MG63 (cell line): Measurements from ENCODE around the gene PIBF1. TPM values are rescaled to one million over a fixed set of nuclear protein-coding genes. Genes with fewer than 3 reads are reported as not detected.
A peak's percentile ranks its signal among the peaks of the same experiment; 100 is the strongest.
"Not testable (repeated sequence)": the region's sequence is repeated elsewhere in the genome, so short reads cannot be mapped to it uniquely, and the experiment has no call there.

Source experiments
- DNase-seq: peaks from one replicate; pipeline ENCODE4 v3.0.0-alpha.2; 2020
- H3K27me3 ChIP-seq: fragments of 250-450 bp; sonication (Bioruptor Pico); 2 replicates; pipeline ENCODE4 v1.5.1; 2020; ENCODE audit warnings: mild to moderate bottlenecking, moderate library complexity
- H3K36me3 ChIP-seq: fragments of 250-450 bp; sonication (Bioruptor Pico); 2 replicates; pipeline ENCODE4 v1.5.1; 2020; ENCODE audit warnings: mild to moderate bottlenecking, moderate library complexity
- H3K4me3 ChIP-seq: fragments of 250-450 bp; sonication (Bioruptor Pico); 2 replicates; pipeline ENCODE4 v1.5.1; 2020; ENCODE audit warnings: mild to moderate bottlenecking, moderate library complexity
- H3K9me3 ChIP-seq: fragments of 250-450 bp; sonication (Bioruptor Pico); 2 replicates; pipeline ENCODE4 v1.5.1; 2020; ENCODE audit warnings: mild to moderate bottlenecking, moderate library complexity
- total RNA-seq: library from RNA; depleted of rRNA; stranded (reverse); fragments of >200 nt; shearing (Covaris generic); gene quantifications from 2 replicates; pipeline ENCODE4 v1.2.3, GENCODE V29; 2014; ENCODE audit warnings: low replicate concordance

Gene PIBF1
- total RNA-seq, 1 experiment from 2014 or later, result 8.5 TPM

- H3K4me3 ChIP-seq, result no peak overlapping the region
- DNase-seq, result no peak
Observed at GRCh38 chr13:73018336-73018735, 236.4 kb downstream of the PIBF1 start.

GRCh38 chr13:73025217-73026012 lies 243.5 kb downstream of the PIBF1 start:
- H3K27me3 ChIP-seq, result no peaks in the 10 kb centered on the region
- DNase-seq, result no peak
- no peaks in the 10 kb centered on the region for H3K36me3 ChIP-seq
- H3K9me3 ChIP-seq, result no peaks in the 10 kb centered on the region
- H3K4me3 ChIP-seq, result no peak overlapping the region

More at GRCh38 chr13:73018336-73018735, 236.4 kb downstream of the PIBF1 start:
- Histone ChIP-seq H3K27me3 (no peaks in the 10 kb centered on the region), H3K9me3 (no peaks in the 10 kb centered on the region), H3K36me3 (peaks cover 3% of the 10 kb centered on the region; the same call in 1 of the 2 replicates)

GRCh38 chr13:73034901-73035300 lies 253.0 kb downstream of the PIBF1 start:
- Histone ChIP-seq H3K36me3 (no peaks in the 10 kb centered on the region), H3K9me3 (no peaks in the 10 kb centered on the region), H3K27me3 (no peaks in the 10 kb centered on the region), H3K4me3 (no peak overlapping the region)
- DNase-seq, result no peak

- DNase-seq, result no peak
- H3K36me3 ChIP-seq, result no peaks in the 10 kb centered on the region
- no peaks in the 10 kb centered on the region for H3K27me3 ChIP-seq
- no peaks in the 10 kb centered on the region for H3K9me3 ChIP-seq
- no peak overlapping the region for H3K4me3 ChIP-seq
Observed at GRCh38 chr13:73035660-73036059, 253.7 kb downstream of the PIBF1 start.

- no peak overlapping the region for H3K4me3 ChIP-seq
- no peak for DNase-seq
- H3K36me3 ChIP-seq, result no peaks in the 10 kb centered on the region
- H3K9me3 ChIP-seq, result no peaks in the 10 kb centered on the region
- no peaks in the 10 kb centered on the region for H3K27me3 ChIP-seq
Observed at GRCh38 chr13:73036566-73036965, 254.6 kb downstream of the PIBF1 start.

GRCh38 chr13:73038064-73038463 lies 256.1 kb downstream of the PIBF1 start:
- Histone ChIP-seq H3K36me3 (no peaks in the 10 kb centered on the region), H3K9me3 (no peaks in the 10 kb centered on the region), H3K4me3 (no peak overlapping the region), H3K27me3 (no peaks in the 10 kb centered on the region)
- no peak for DNase-seq

GRCh38 chr13:73039201-73040108 lies 257.5 kb downstream of the PIBF1 start:
- H3K27me3 ChIP-seq, result no peaks in the 10 kb centered on the region
- DNase-seq, result no peak
- no peaks in the 10 kb centered on the region for H3K36me3 ChIP-seq
- H3K4me3 ChIP-seq, result no peak overlapping the region
- H3K9me3 ChIP-seq, result no peaks in the 10 kb centered on the region

GRCh38 chr13:73040484-73040883 lies 258.6 kb downstream of the PIBF1 start:
- H3K27me3 ChIP-seq, result no peaks in the 10 kb centered on the region
- H3K9me3 ChIP-seq, result no peaks in the 10 kb centered on the region
- no peaks in the 10 kb centered on the region for H3K36me3 ChIP-seq
- H3K4me3 ChIP-seq, result no peak overlapping the region
- DNase-seq, result no peak

GRCh38 chr13:73040968-73041596 lies 259.1 kb downstream of the PIBF1 start:
- no peaks in the 10 kb centered on the region for H3K36me3 ChIP-seq
- H3K4me3 ChIP-seq, result no peak overlapping the region
- no peaks in the 10 kb centered on the region for H3K27me3 ChIP-seq
- no peak for DNase-seq
- no peaks in the 10 kb centered on the region for H3K9me3 ChIP-seq

GRCh38 chr13:73045031-73045430 lies 263.1 kb downstream of the PIBF1 start:
- no peaks in the 10 kb centered on the region for H3K9me3 ChIP-seq
- no peaks in the 10 kb centered on the region for H3K36me3 ChIP-seq
- no peak for DNase-seq
- no peak overlapping the region for H3K4me3 ChIP-seq
- H3K27me3 ChIP-seq, result no peaks in the 10 kb centered on the region

- H3K27me3 ChIP-seq, DNase-seq, H3K9me3 ChIP-seq, H3K36me3 ChIP-seq, H3K4me3 ChIP-seq: not testable (repeated sequence)
Observed at GRCh38 chr13:73048615-73049014, 266.7 kb downstream of the PIBF1 start.

- Histone ChIP-seq H3K27me3 (no peaks in the 10 kb centered on the region), H3K9me3 (no peaks in the 10 kb centered on the region), H3K36me3 (no peaks in the 10 kb centered on the region), H3K4me3 (no peak overlapping the region)
- no peak for DNase-seq
Observed at GRCh38 chr13:73054712-73055111, 272.8 kb downstream of the PIBF1 start.

- Histone ChIP-seq H3K36me3 (no peaks in the 10 kb centered on the region), H3K4me3 (no peak overlapping the region), H3K27me3 (no peaks in the 10 kb centered on the region), H3K9me3 (no peaks in the 10 kb centered on the region)
- peak; percentile 56 for DNase-seq
Observed at GRCh38 chr13:73055813-73056564, 274.1 kb downstream of the PIBF1 start.

- no peak for DNase-seq
- Histone ChIP-seq H3K27me3 (no peaks in the 10 kb centered on the region), H3K4me3 (no peak overlapping the region), H3K9me3 (no peaks in the 10 kb centered on the region), H3K36me3 (peaks cover under 1% of the 10 kb centered on the region)
Observed at GRCh38 chr13:73056565-73056962, 274.6 kb downstream of the PIBF1 start.

GRCh38 chr13:73057284-73058063 lies 275.5 kb downstream of the PIBF1 start:
- Histone ChIP-seq H3K9me3 (no peaks in the 10 kb centered on the region), H3K36me3 (peaks cover 10% of the 10 kb centered on the region), H3K27me3 (no peaks in the 10 kb centered on the region), H3K4me3 (peak overlapping the region; percentile 80; the same call in 1 of the 2 replicates)
- no peak for DNase-seq

GRCh38 chr13:73058064-73058313 lies 276.1 kb downstream of the PIBF1 start:
- peak overlapping the region; percentile 80 for H3K4me3 ChIP-seq
- DNase-seq, result no peak
- no peaks in the 10 kb centered on the region for H3K27me3 ChIP-seq
- H3K9me3 ChIP-seq, result no peaks in the 10 kb centered on the region
- H3K36me3 ChIP-seq, result peaks cover 12% of the 10 kb centered on the region
